Astrocyte (in vitro differentiated cells and primary cell): ENCODE data around the gene UNC5C. TPM values are rescaled to one million over a fixed set of nuclear protein-coding genes. Genes with fewer than 3 reads are reported as not detected.

ENCODE experiments used
- DNase-seq: peaks from one replicate; pipeline ENCODE4 v3.0.0-alpha.2; 2010; ENCODE audit warnings: low read depth
- FAIRE-seq: peaks from 2 replicates; lab custom pipeline; 2011; peaks lifted over from hg19 to GRCh38; lab: Jason Lieb, UNC
- H2AFZ ChIP-seq: 2 replicates; pipeline ENCODE4 v1.6.0; 2012; ENCODE audit warnings: low read depth, low read length, inconsistent platforms
- H3K27ac ChIP-seq: 2 replicates; pipeline ENCODE4 v1.5.1; 2011; ENCODE audit warnings: low read depth, low read length, inconsistent platforms
- H3K27me3 ChIP-seq: 2 replicates; pipeline ENCODE4 v1.6.0; 2011; ENCODE audit warnings: low read length, inconsistent platforms; ENCODE audit not compliant: insufficient read depth
- H3K36me3 ChIP-seq: 2 replicates; pipeline ENCODE4 v1.5.1; 2011; ENCODE audit warnings: low read length, inconsistent platforms; ENCODE audit not compliant: insufficient read depth
- H3K4me1 ChIP-seq: 2 replicates; pipeline ENCODE4 v1.5.1; 2011; ENCODE audit warnings: low read length, inconsistent platforms; ENCODE audit not compliant: insufficient read depth
- H3K4me2 ChIP-seq: 2 replicates; pipeline ENCODE4 v1.6.0; 2012; ENCODE audit warnings: low read length, inconsistent platforms
- H3K4me3 ChIP-seq: 2 replicates; pipeline ENCODE4 v1.5.1; 2011; ENCODE audit warnings: low read depth, mild to moderate bottlenecking, low read length, inconsistent platforms; ENCODE audit not compliant: insufficient read depth
- H3K79me2 ChIP-seq: 2 replicates; pipeline ENCODE4 v1.6.0; 2012; ENCODE audit warnings: mild to moderate bottlenecking, low read length, inconsistent platforms; ENCODE audit not compliant: insufficient read depth
- H3K9ac ChIP-seq: 2 replicates; pipeline ENCODE4 v1.6.0; 2012; ENCODE audit warnings: mild to moderate bottlenecking, low read length, inconsistent platforms
- H3K9me3 ChIP-seq: 2 replicates; pipeline ENCODE4 v1.5.1; 2012; ENCODE audit warnings: low read depth, mild to moderate bottlenecking, low read length, inconsistent platforms; ENCODE audit not compliant: insufficient read depth
- H4K20me1 ChIP-seq: 2 replicates; pipeline ENCODE4 v1.6.0; 2012; ENCODE audit warnings: low read length, inconsistent platforms; ENCODE audit not compliant: insufficient read depth
- H3K27ac Mint-ChIP-seq: one replicate; pipeline ENCODE4 v1.8.0; 2021; ENCODE audit warnings: mild to moderate bottlenecking, mixed read lengths; ENCODE audit not compliant: unreplicated experiment
- H3K27me3 Mint-ChIP-seq: one replicate; pipeline ENCODE4 v1.8.0; 2021; ENCODE audit warnings: low read depth, mixed read lengths; ENCODE audit not compliant: unreplicated experiment
- H3K36me3 Mint-ChIP-seq: one replicate; pipeline ENCODE4 v1.8.0; 2021; ENCODE audit warnings: low read depth, mixed read lengths; ENCODE audit not compliant: unreplicated experiment
- H3K4me1 Mint-ChIP-seq: one replicate; pipeline ENCODE4 v1.8.0; 2021; ENCODE audit warnings: low read depth, mixed read lengths; ENCODE audit not compliant: unreplicated experiment
- H3K4me3 Mint-ChIP-seq: one replicate; pipeline ENCODE4 v1.8.0; 2021; ENCODE audit warnings: mild to moderate bottlenecking, moderate library complexity, mixed read lengths; ENCODE audit not compliant: unreplicated experiment
- H3K9me3 Mint-ChIP-seq: one replicate; pipeline ENCODE4 v1.8.0; 2021; ENCODE audit warnings: mild to moderate bottlenecking, mixed read lengths; ENCODE audit not compliant: unreplicated experiment
- CTCF ChIP-seq: IDR thresholded peaks from 2 replicates; pipeline ENCODE4 v1.5.1; 2011; ENCODE audit warnings: low read depth, mild to moderate bottlenecking, inconsistent platforms, low read length, moderate library complexity; ENCODE audit not compliant: insufficient read depth
- EZH2 ChIP-seq: IDR thresholded peaks from 2 replicates; pipeline ENCODE4 v1.6.1; 2012; ENCODE audit warnings: mild to moderate bottlenecking, low read length, inconsistent platforms; ENCODE audit not compliant: insufficient read depth
- total RNA-seq: library from RNA; stranded (reverse); gene quantifications from 2 replicates; pipeline ENCODE4 v1.2.1, GENCODE V29; 2021

Gene UNC5C
- total RNA-seq, 1 donor from 2014 or later, result 3.1 TPM

GRCh38 chr4:95510145-95510544, 38.6 kb downstream of the UNC5C start:
- Histone ChIP-seq H3K4me3 (no peak overlapping the region), H3K27ac (no peak overlapping the region), H2AFZ (no peak overlapping the region), H3K9ac (no peak overlapping the region), H3K9me3 (no peaks in the 10 kb centered on the region), H3K79me2 (no peaks in the 10 kb centered on the region), H4K20me1 (no peaks in the 10 kb centered on the region), H3K27me3 (no peaks in the 10 kb centered on the region), H3K4me2 (no peak overlapping the region), H3K4me1 (peaks cover 18% of the 10 kb centered on the region), H3K36me3 (no peaks in the 10 kb centered on the region)
- no peak for FAIRE-seq
- no peaks in the 10 kb centered on the region for H3K9me3 Mint-ChIP-seq
- peak; percentile 16 for DNase-seq
- no peaks in the 10 kb centered on the region for H3K27me3 Mint-ChIP-seq
- no peak overlapping the region for H3K27ac Mint-ChIP-seq
- H3K4me3 Mint-ChIP-seq, result no peak overlapping the region
- no peaks in the 10 kb centered on the region for H3K36me3 Mint-ChIP-seq
- TF ChIP-seq EZH2, result no peak
- peak; percentile 59 for TF ChIP-seq CTCF
- peaks cover 33% of the 10 kb centered on the region for H3K4me1 Mint-ChIP-seq

DNA sequence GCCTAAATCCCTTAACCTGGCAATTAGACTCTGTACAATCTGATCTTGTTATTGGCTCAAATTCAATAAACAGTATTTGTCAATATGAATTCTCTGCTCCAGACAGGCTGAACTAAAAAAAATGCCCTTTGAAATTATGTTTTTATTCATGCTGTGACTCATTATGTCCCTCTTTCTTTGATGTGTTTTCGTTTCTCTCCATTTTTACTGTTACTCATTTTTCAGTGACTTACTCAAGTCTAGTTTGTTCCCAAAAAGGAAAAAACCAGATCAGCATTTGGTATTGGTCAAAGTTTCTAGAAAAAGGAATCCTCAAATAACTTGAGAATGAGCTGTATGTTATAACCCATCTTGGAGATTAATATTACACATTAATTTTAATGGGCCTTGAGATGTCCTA, 40.4 kb downstream of the UNC5C start:
- Mint-ChIP-seq H3K27ac (peak overlapping the region; percentile 1), H3K4me3 (no peak overlapping the region), H3K9me3 (no peaks in the 10 kb centered on the region), H3K4me1 (peaks cover 43% of the 10 kb centered on the region), H3K27me3 (no peaks in the 10 kb centered on the region), H3K36me3 (no peaks in the 10 kb centered on the region)
- no peak for TF ChIP-seq EZH2
- no peak for TF ChIP-seq CTCF
- Histone ChIP-seq H3K4me3 (no peak overlapping the region), H3K79me2 (no peaks in the 10 kb centered on the region), H4K20me1 (no peaks in the 10 kb centered on the region), H3K9me3 (no peaks in the 10 kb centered on the region), H3K36me3 (no peaks in the 10 kb centered on the region), H3K4me1 (peaks cover 27% of the 10 kb centered on the region), H3K27me3 (no peaks in the 10 kb centered on the region), H3K27ac (peak overlapping the region; percentile 47), H3K9ac (no peak overlapping the region), H2AFZ (no peak overlapping the region), H3K4me2 (no peak overlapping the region)
- FAIRE-seq, result peak; percentile 59
- DNase-seq, result peak; percentile 79

- Histone ChIP-seq H2AFZ (no peak overlapping the region), H3K27ac (peak overlapping the region; percentile 47), H4K20me1 (no peaks in the 10 kb centered on the region), H3K4me1 (peaks cover 27% of the 10 kb centered on the region), H3K79me2 (no peaks in the 10 kb centered on the region), H3K4me3 (no peak overlapping the region), H3K4me2 (peak overlapping the region; percentile 29), H3K27me3 (no peaks in the 10 kb centered on the region), H3K9me3 (no peaks in the 10 kb centered on the region), H3K9ac (no peak overlapping the region), H3K36me3 (no peaks in the 10 kb centered on the region)
- Mint-ChIP-seq H3K36me3 (no peaks in the 10 kb centered on the region), H3K4me3 (no peak overlapping the region), H3K27me3 (no peaks in the 10 kb centered on the region), H3K9me3 (no peaks in the 10 kb centered on the region), H3K27ac (peak overlapping the region; percentile 83), H3K4me1 (peaks cover 43% of the 10 kb centered on the region)
- FAIRE-seq, result no peak
- TF ChIP-seq CTCF (no peak), EZH2 (no peak)
- DNase-seq, result no peak
Measured at GRCh38 chr4:95507561-95507960, 41.2 kb downstream of the UNC5C start.
